ENCODE results near the gene TRPV4.
A peak's percentile ranks its signal among the peaks of the same experiment; 100 is the strongest.

Gene TRPV4

GRCh38 chr12:109779382-109779781 lies 53.8 kb downstream of the TRPV4 start:
- H3K27ac ChIP-seq = no peak overlapping the region
- H3K4me3 ChIP-seq (ENCODE audit: low read depth in 1 of 2, low read length in 1 of 2) = no peak overlapping the region
- no peaks in the 10 kb centered on the region for H3K9me3 ChIP-seq
- peaks cover 9% of the 10 kb centered on the region for H3K27me3 ChIP-seq
- H3K36me3 ChIP-seq = no peaks in the 10 kb centered on the region
- no peaks in the 10 kb centered on the region for H3K4me1 ChIP-seq (ENCODE audit: control insufficient read depth in 1 of 2, insufficient read depth in 1 of 2, low read depth in 1 of 2, low read length in 1 of 2)
- TF ChIP-seq CTCF (IDR thresholded peaks at IDR 0.05) = no peak

GRCh38 chr12:109778684-109779083 lies 54.5 kb downstream of the TRPV4 start:
- TF ChIP-seq CTCF (IDR thresholded peaks at IDR 0.05) = no peak
- Histone ChIP-seq H3K27ac (no peak overlapping the region), H3K36me3 (no peaks in the 10 kb centered on the region), H3K9me3 (no peaks in the 10 kb centered on the region), H3K4me1 (ENCODE audit: control insufficient read depth in 1 of 2, insufficient read depth in 1 of 2, low read depth in 1 of 2, low read length in 1 of 2) (no peaks in the 10 kb centered on the region), H3K27me3 (peaks cover 15% of the 10 kb centered on the region), H3K4me3 (ENCODE audit: low read depth in 1 of 2, low read length in 1 of 2) (no peak overlapping the region)

GRCh38 chr12:109777544-109777943 lies 55.7 kb downstream of the TRPV4 start:
- H3K27me3 ChIP-seq = peaks cover 24% of the 10 kb centered on the region
- H3K36me3 ChIP-seq = no peaks in the 10 kb centered on the region
- H3K4me3 ChIP-seq (ENCODE audit: low read depth in 1 of 2, low read length in 1 of 2) = no peak overlapping the region
- H3K27ac ChIP-seq = no peak overlapping the region
- H3K4me1 ChIP-seq (ENCODE audit: control insufficient read depth in 1 of 2, insufficient read depth in 1 of 2, low read depth in 1 of 2, low read length in 1 of 2) = no peaks in the 10 kb centered on the region
- H3K9me3 ChIP-seq = no peaks in the 10 kb centered on the region
- no peak for TF ChIP-seq CTCF (IDR thresholded peaks at IDR 0.05)

GRCh38 chr12:109776624-109777023 lies 56.6 kb downstream of the TRPV4 start:
- Histone ChIP-seq H3K27me3 (peaks cover 24% of the 10 kb centered on the region), H3K4me1 (ENCODE audit: control insufficient read depth in 1 of 2, insufficient read depth in 1 of 2, low read depth in 1 of 2, low read length in 1 of 2) (no peaks in the 10 kb centered on the region), H3K9me3 (no peaks in the 10 kb centered on the region), H3K36me3 (no peaks in the 10 kb centered on the region), H3K4me3 (ENCODE audit: low read depth in 1 of 2, low read length in 1 of 2) (no peak overlapping the region), H3K27ac (no peak overlapping the region)
- no peak for TF ChIP-seq CTCF (IDR thresholded peaks at IDR 0.05)

GRCh38 chr12:109775172-109775881 lies 57.9 kb downstream of the TRPV4 start:
- peak; percentile 22 for TF ChIP-seq CTCF (IDR thresholded peaks at IDR 0.05)
- H3K9me3 ChIP-seq = no peaks in the 10 kb centered on the region
- no peaks in the 10 kb centered on the region for H3K36me3 ChIP-seq

More at GRCh38 chr12:109775172-109775881, 57.9 kb downstream of the TRPV4 start:
- Histone ChIP-seq H3K27me3 (peaks cover 24% of the 10 kb centered on the region), H3K4me3 (ENCODE audit: low read depth in 1 of 2, low read length in 1 of 2) (no peak overlapping the region), H3K27ac (no peak overlapping the region), H3K4me1 (ENCODE audit: control insufficient read depth in 1 of 2, insufficient read depth in 1 of 2, low read depth in 1 of 2, low read length in 1 of 2) (no peaks in the 10 kb centered on the region)

All from neutrophil (primary cell).